BLaER1 (cell line): ENCODE measurements around the gene SPOCK1.
"Not testable (repeated sequence)": the region's sequence is repeated elsewhere in the genome, so short reads cannot be mapped to it uniquely, and the experiment has no call there.

Source experiments
- H3K27ac ChIP-seq: shearing (Covaris generic); formaldehyde crosslinking; 2 replicates; pipeline ENCODE4 v1.8.1; 2022
- H3K27me3 ChIP-seq: shearing (Covaris generic); formaldehyde crosslinking; 2 replicates; pipeline ENCODE4 v1.8.1; 2022
- H3K36me3 ChIP-seq: shearing (Covaris generic); formaldehyde crosslinking; 2 replicates; pipeline ENCODE4 v1.8.1; 2022
- H3K4me1 ChIP-seq: shearing (Covaris generic); formaldehyde crosslinking; 2 replicates; pipeline ENCODE4 v1.8.1; 2022
- H3K4me2 ChIP-seq: shearing (Covaris generic); formaldehyde crosslinking; 2 replicates; pipeline ENCODE4 v1.8.1; 2022
- H3K4me3 ChIP-seq: shearing (Covaris generic); formaldehyde crosslinking; 2 replicates; pipeline ENCODE4 v1.8.1; 2022
- H3K9ac ChIP-seq: shearing (Covaris generic); formaldehyde crosslinking; 2 replicates; pipeline ENCODE4 v1.8.1; 2022
- H3K9me3 ChIP-seq: shearing (Covaris generic); formaldehyde crosslinking; 2 replicates; pipeline ENCODE4 v1.8.1; 2022
- H4K20me1 ChIP-seq: shearing (Covaris generic); formaldehyde crosslinking; 2 replicates; pipeline ENCODE4 v1.8.1; 2022
- Cebpa-rat ChIP-seq: shearing (Covaris generic); IDR thresholded peaks from 2 replicates; pipeline ENCODE4 v1.8.1; 2022

SPOCK1 gene

DNA sequence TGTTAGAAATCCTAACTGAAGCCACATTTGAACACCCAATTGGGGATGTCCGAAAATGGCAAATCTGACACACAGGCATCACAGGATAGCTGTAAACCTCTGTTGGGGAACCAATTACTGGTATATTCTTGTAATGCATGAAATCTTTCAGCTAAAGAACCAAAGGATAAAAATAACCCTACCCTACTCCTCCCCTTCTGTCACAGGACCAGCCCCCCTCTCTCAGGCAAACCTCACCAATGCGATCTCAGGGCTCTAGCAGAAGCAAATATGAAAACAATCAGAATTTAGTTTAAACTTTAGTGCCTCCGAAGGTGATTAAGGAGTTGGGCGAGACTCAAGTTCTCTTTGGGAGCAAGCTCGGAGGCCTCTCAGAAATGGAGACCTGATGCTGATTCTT, 499.3 kb downstream of the SPOCK1 start:
- Histone ChIP-seq H3K9me3 (no peaks in the 10 kb centered on the region), H3K4me3 (no peak overlapping the region), H3K36me3 (no peaks in the 10 kb centered on the region), H4K20me1 (no peaks in the 10 kb centered on the region), H3K4me2 (no peak overlapping the region), H3K27ac (no peak overlapping the region), H3K9ac (no peak overlapping the region), H3K4me1 (no peaks in the 10 kb centered on the region), H3K27me3 (no peaks in the 10 kb centered on the region)
- no peak for TF ChIP-seq Cebpa-rat

DNA sequence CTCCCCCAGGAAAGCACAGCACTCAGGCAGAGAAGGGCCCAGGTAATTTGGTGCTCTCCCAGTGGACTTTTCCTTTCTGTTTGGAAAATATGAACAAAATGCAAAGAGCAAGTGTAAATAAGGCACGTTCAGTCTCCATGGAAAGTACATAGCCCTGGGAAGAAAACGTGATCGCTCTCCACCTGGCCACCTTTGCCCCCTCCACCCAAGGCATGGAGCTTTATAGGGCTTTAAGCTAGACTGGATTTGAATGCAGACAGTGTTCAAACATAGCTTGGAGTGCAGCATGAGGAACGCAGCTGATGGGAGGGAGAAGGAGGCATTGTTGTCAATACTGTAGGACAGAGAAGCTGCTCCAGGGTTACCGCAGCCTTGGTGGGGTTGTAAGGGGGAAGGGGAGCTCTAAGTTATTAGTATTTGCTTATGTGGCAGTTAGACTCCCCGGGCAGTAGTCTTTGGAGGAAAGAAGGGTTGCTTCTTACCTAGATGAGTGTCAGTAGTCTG, 500.2 kb downstream of the SPOCK1 start:
- Histone ChIP-seq H4K20me1 (no peaks in the 10 kb centered on the region), H3K9me3 (no peaks in the 10 kb centered on the region), H3K36me3 (no peaks in the 10 kb centered on the region), H3K27me3 (no peaks in the 10 kb centered on the region), H3K9ac (no peak overlapping the region), H3K4me2 (no peak overlapping the region), H3K4me1 (no peaks in the 10 kb centered on the region), H3K27ac (no peak overlapping the region), H3K4me3 (no peak overlapping the region)
- TF ChIP-seq Cebpa-rat = no peak

DNA sequence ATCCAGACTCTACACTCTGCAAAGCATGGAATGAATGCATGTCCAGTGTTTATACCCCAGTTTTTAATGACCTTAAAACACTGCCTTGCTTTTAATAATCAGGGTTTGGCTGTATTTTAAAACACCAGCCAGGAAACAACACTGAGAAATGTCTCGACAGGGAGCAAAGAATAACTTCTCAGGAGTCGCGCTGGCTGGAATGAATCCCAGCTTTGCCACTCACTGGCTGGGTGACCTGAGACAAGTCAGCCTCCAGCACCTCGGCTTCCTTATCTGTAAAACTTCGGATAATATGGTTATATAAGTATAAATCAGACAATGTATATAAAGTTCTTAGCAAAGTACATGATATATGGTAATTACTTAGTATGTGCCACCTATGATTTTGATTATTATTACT, 505.0 kb downstream of the SPOCK1 start:
- H3K27me3 ChIP-seq = no peaks in the 10 kb centered on the region
- H3K9ac ChIP-seq = no peak overlapping the region
- no peaks in the 10 kb centered on the region for H4K20me1 ChIP-seq
- H3K4me3 ChIP-seq = no peak overlapping the region
- no peaks in the 10 kb centered on the region for H3K9me3 ChIP-seq
- no peak overlapping the region for H3K4me2 ChIP-seq
- no peak overlapping the region for H3K27ac ChIP-seq
- no peaks in the 10 kb centered on the region for H3K36me3 ChIP-seq
- no peak for TF ChIP-seq Cebpa-rat
- no peaks in the 10 kb centered on the region for H3K4me1 ChIP-seq

DNA sequence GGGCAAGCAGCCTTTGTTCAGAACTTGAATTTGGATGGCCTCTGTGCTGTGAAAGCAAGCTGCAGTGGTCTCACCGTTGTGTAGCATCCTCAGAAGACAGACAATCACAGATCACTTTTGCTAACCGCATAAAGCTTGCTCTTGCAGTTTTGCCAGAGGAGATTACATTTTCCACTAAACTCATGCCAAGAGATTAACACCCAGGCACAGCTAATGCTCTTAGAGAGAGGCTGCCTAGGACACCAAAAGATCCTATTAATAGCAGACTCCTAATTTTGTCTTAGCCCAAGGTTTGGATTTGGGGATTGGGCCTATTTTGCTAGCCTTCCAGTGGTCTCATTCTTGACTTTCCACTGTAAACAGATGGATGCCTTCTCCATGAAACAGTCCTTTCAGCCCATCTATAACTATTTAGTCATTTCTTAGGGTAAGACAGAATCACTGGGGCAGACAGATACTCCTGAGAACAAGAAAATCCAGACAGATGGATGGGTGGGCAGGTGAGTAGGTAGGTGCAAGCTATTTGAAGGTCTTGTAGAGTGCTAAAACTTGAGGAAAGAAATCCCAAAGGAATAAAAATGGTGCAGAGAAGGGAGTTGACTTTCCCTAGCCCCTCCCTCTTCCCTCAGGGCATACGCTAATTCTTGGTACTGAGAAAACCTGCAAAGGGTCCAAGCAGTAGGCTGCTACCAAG, 506.2 kb downstream of the SPOCK1 start:
- no peak overlapping the region for H3K27ac ChIP-seq
- no peak overlapping the region for H3K4me2 ChIP-seq
- H3K9me3 ChIP-seq = no peaks in the 10 kb centered on the region
- TF ChIP-seq Cebpa-rat = no peak
- no peaks in the 10 kb centered on the region for H4K20me1 ChIP-seq
- H3K4me1 ChIP-seq = no peaks in the 10 kb centered on the region
- H3K36me3 ChIP-seq = no peaks in the 10 kb centered on the region
- no peak overlapping the region for H3K9ac ChIP-seq
- no peak overlapping the region for H3K4me3 ChIP-seq
- H3K27me3 ChIP-seq = no peaks in the 10 kb centered on the region

GRCh38 chr5:136985785-136986475, 513.2 kb downstream of the SPOCK1 start:
- Histone ChIP-seq H3K4me2 (no peak overlapping the region), H3K9me3 (no peaks in the 10 kb centered on the region), H3K4me3 (no peak overlapping the region), H4K20me1 (no peaks in the 10 kb centered on the region), H3K9ac (no peak overlapping the region), H3K27ac (no peak overlapping the region), H3K36me3 (no peaks in the 10 kb centered on the region), H3K4me1 (no peaks in the 10 kb centered on the region), H3K27me3 (no peaks in the 10 kb centered on the region)
- no peak for TF ChIP-seq Cebpa-rat

- TF ChIP-seq Cebpa-rat = no peak
- Histone ChIP-seq H3K9me3 (no peaks in the 10 kb centered on the region), H3K4me2 (no peak overlapping the region), H3K4me3 (no peak overlapping the region), H4K20me1 (no peaks in the 10 kb centered on the region), H3K4me1 (no peaks in the 10 kb centered on the region), H3K36me3 (no peaks in the 10 kb centered on the region), H3K27me3 (no peaks in the 10 kb centered on the region), H3K27ac (no peak overlapping the region), H3K9ac (no peak overlapping the region)
These were observed 514.2 kb downstream of the SPOCK1 start for GRCh38 chr5:136984772-136985446.

DNA sequence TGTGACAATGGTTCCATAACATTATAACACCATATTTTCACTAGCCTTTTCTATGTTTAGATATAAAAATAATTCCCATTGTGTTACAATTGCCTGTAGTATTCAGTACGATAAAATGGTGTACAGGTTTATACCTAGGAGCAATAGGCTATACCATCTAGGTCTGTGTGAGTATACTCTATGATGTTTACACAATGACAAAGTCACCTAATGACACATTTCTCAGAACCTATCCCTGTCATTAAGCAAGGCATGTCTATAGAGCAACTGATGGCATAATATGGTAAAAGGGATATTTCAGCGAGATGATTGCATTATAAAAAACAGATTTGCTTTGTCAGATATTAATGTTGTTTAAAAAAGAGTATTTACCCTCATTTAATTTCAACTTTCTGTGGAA, 517.2 kb downstream of the SPOCK1 start:
- no peak overlapping the region for H3K4me3 ChIP-seq
- H3K4me1 ChIP-seq = no peaks in the 10 kb centered on the region
- no peaks in the 10 kb centered on the region for H3K27me3 ChIP-seq
- no peaks in the 10 kb centered on the region for H4K20me1 ChIP-seq
- no peaks in the 10 kb centered on the region for H3K36me3 ChIP-seq
- H3K4me2 ChIP-seq = no peak overlapping the region
- H3K27ac ChIP-seq = no peak overlapping the region
- no peak for TF ChIP-seq Cebpa-rat
- H3K9ac ChIP-seq = no peak overlapping the region
- no peaks in the 10 kb centered on the region for H3K9me3 ChIP-seq

DNA sequence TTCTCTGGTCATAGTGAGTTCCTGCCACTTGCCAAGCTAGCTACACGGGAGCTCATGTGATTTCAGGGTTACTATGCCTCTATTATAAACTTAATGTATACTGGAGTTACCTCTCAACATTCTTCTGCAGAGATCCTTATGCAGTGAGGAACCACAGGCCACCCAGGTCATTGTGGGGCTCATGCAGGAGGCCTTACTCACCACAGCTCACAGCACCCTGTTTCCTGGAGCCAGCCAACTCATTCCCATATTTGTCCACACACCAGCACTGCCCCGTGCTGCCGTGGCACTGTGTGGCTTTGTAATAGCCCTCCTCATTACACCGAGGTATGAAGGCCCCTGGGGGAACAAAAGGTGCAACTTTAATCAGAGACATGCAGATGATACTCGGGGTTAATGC, 520.0 kb downstream of the SPOCK1 start:
- H3K27me3 ChIP-seq = no peaks in the 10 kb centered on the region

DNA sequence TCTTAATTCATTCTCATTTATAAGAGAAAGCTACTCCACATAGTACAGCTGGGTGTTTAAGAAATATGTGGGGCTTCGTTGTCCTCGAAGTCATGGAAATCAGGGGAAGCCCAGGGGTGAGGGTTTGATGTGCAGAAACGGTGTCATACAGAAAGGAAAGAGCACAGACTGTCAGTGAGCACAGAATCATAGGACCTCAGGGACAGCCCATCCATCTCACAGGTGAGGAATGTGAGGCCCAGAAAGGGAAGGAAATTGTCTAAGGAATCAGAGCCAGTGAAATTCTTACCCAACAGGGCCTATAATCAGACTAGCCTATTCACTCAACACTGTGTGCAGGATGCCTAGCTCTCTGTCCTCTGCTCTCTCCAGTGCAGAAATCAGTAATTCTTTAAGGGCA, 535.6 kb downstream of the SPOCK1 start:
- no peak overlapping the region for H3K27ac ChIP-seq
- no peaks in the 10 kb centered on the region for H3K27me3 ChIP-seq
- TF ChIP-seq Cebpa-rat = no peak
- no peaks in the 10 kb centered on the region for H3K36me3 ChIP-seq
- no peaks in the 10 kb centered on the region for H3K4me1 ChIP-seq
- no peaks in the 10 kb centered on the region for H4K20me1 ChIP-seq
- H3K9ac ChIP-seq = no peak overlapping the region
- no peaks in the 10 kb centered on the region for H3K9me3 ChIP-seq
- H3K4me3 ChIP-seq = no peak overlapping the region
- no peak overlapping the region for H3K4me2 ChIP-seq

More for the DNA sequence above, 520.0 kb downstream of the SPOCK1 start:
- Histone ChIP-seq H4K20me1 (no peaks in the 10 kb centered on the region), H3K9me3 (no peaks in the 10 kb centered on the region), H3K4me1 (no peaks in the 10 kb centered on the region), H3K27ac (no peak overlapping the region), H3K9ac (no peak overlapping the region), H3K36me3 (no peaks in the 10 kb centered on the region), H3K4me2 (no peak overlapping the region), H3K4me3 (no peak overlapping the region)
- no peak for TF ChIP-seq Cebpa-rat

GRCh38 chr5:136957428-136957827, 541.7 kb downstream of the SPOCK1 start:
- H3K36me3 ChIP-seq = no peaks in the 10 kb centered on the region
- H3K4me3 ChIP-seq = no peak overlapping the region
- peaks cover 13% of the 10 kb centered on the region; the same call in 1 of the 2 replicates for H3K9me3 ChIP-seq
- no peak for TF ChIP-seq Cebpa-rat
- no peaks in the 10 kb centered on the region for H3K27me3 ChIP-seq
- H3K27ac ChIP-seq = no peak overlapping the region
- H3K9ac ChIP-seq = no peak overlapping the region
- H4K20me1 ChIP-seq = no peaks in the 10 kb centered on the region
- H3K4me2 ChIP-seq = no peak overlapping the region
- H3K4me1 ChIP-seq = no peaks in the 10 kb centered on the region; the same call in none of the 2 replicates

- not testable (repeated sequence) for H3K27me3 ChIP-seq, H3K4me3 ChIP-seq, H3K27ac ChIP-seq, H3K9ac ChIP-seq, H3K4me1 ChIP-seq, H3K36me3 ChIP-seq, H4K20me1 ChIP-seq, H3K4me2 ChIP-seq
- peaks cover 16% of the 10 kb centered on the region; the same call in 1 of the 2 replicates for H3K9me3 ChIP-seq
These were observed 545.0 kb downstream of the SPOCK1 start for GRCh38 chr5:136954142-136954541.

- not testable (repeated sequence) for H3K9ac ChIP-seq, H3K36me3 ChIP-seq, H3K27me3 ChIP-seq, H3K27ac ChIP-seq, H3K4me2 ChIP-seq, H3K4me1 ChIP-seq, H4K20me1 ChIP-seq, H3K4me3 ChIP-seq
- H3K9me3 ChIP-seq = peaks cover 19% of the 10 kb centered on the region; the same call in 1 of the 2 replicates
These were observed 545.6 kb downstream of the SPOCK1 start for GRCh38 chr5:136953346-136954069.
